GM12873 (cell line): Measurements from ENCODE around the gene DISC1.

Experiments used
- TF ChIP-seq, protein P1 (sequence below): IDR thresholded peaks from 2 replicates; pipeline ENCODE4 v1.5.1; 2012; ENCODE audit warnings: low read depth, mild to moderate bottlenecking, moderate library complexity, low read length, control low read depth; ENCODE audit not compliant: insufficient read depth; ENCODE audit errors: missing control alignments

DISC1 gene

DNA sequence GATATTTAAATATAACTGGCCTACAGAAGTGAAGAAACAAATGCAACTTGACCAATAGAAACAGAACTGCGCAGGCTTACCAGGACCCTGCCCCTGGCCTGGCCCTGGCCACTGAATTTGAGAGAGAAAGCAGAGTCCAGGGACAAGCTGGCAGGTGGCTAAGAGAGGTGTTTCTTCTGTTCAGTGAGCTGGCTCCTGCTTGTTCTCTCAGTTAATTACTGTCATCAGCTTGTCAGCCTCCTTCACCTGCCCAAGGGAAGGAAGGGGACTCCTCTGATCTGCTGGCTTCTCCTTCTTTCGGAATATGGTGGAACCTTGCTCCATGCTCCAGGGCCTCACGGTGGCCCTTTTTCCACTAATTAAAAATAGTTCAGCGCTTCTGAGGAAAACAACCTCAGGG, 388.4 kb downstream of the DISC1 start:
- TF ChIP-seq, protein P1, sequence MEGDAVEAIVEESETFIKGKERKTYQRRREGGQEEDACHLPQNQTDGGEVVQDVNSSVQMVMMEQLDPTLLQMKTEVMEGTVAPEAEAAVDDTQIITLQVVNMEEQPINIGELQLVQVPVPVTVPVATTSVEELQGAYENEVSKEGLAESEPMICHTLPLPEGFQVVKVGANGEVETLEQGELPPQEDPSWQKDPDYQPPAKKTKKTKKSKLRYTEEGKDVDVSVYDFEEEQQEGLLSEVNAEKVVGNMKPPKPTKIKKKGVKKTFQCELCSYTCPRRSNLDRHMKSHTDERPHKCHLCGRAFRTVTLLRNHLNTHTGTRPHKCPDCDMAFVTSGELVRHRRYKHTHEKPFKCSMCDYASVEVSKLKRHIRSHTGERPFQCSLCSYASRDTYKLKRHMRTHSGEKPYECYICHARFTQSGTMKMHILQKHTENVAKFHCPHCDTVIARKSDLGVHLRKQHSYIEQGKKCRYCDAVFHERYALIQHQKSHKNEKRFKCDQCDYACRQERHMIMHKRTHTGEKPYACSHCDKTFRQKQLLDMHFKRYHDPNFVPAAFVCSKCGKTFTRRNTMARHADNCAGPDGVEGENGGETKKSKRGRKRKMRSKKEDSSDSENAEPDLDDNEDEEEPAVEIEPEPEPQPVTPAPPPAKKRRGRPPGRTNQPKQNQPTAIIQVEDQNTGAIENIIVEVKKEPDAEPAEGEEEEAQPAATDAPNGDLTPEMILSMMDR: no peak

DNA sequence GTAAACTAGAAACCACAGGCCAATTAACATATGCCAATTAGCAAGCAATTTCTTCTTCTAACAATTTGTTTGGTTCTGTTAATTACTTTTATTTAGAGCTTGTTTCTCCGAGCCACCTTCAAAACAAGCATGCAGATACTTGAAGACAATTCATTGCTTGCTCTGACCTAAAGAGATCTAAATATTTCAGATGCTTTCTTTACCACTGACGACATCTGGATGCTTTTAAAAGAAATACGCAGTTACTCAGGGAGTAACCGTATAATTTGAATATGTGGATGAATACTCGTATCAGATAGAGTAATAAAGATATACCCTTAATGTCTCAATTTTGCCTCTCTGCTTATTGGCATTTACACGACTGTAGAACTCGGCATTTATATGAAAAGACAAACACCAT, 390.0 kb downstream of the DISC1 start:
- TF ChIP-seq, protein P1: no peak

DNA sequence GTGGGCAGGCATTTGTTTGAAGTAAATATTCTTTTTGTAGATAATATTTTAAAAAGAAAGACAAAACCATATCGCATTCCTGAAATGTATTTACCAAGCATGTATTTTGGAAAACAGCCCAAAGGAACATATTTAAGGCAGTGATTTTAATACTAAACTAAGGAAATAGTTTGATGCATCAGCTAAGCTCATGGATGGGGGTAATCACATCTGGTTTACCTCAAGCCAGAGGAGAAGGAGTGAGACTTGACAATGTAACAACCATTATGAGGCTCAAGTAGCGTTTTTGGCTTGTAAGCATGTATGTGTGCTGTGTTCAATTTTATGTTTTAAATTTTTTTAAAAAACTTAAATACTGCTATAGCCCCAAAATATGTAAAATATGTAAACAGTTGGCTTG, 390.5 kb downstream of the DISC1 start:
- TF ChIP-seq, protein P1: no peak

DNA sequence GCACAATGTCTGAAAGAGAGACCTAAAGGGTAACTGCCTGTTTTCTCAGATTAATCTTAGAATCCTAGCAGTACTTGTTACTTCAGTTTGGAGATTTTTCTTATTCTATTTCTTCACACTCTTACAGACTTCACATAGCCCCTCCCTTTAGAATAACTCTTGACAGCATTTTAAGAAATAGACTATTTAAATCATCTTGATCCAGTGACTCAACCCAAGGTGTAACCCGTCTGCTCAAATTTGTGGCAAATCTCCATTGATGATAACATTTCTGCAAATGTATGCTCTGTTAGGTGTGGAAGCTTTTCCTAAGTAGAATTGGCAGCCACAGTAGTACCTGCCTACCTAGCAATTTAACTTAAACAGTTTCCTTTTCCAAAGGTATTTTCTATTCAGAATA, 391.2 kb downstream of the DISC1 start:
- TF ChIP-seq, protein P1: no peak

DNA sequence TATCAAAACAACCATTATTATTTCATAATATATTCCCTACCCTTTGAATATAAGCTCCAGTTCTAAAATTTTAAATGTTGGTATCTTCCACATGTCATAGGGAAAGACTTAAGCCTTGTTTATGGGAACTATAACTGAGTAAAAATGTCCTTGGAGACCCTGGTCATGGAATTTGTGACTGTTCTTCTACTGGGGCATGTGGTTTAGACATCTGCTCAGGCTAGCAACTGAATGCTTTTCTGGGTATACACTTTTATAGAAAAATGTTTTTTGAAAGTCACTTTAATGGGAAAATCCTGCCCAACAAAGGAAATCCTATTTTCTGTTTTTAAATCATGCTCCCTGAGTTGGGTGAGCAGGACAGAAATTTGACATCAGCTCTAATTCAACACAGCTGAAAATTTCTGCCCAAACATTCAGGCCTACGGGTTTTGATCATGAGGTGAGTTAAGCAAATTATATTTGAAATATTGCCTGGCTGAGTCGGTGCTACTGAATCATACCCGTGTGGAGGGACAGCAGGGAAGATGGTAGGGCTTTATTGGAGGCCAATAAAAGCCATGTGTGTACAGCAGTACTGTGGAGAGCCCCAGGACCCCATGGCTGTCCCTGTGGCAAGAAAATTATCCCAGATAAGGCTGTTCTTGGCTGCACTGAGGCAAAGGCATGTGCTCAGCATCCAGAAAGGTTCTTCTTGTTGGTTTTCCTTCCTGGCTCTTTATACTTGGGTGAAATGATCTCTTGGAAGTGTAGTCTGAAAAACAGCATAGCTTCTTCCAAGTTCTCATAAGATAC, 391.8 kb downstream of the DISC1 start:
- TF ChIP-seq, protein P1: no peak

DNA sequence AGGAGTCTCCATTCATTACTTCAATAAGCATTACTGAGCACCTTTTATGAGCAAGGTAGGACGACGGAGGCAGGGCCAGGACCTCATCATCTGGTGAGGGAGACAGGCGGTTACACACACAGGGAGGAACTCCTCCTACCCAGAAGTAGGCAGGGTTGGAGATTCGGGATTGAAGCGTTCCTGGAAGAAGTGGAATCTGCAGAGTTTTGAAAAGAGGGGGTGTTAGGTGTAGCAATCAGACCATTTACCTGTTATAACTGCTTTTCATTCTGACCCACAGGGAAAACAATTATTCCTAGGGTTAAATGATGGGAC, 392.4 kb downstream of the DISC1 start:
- TF ChIP-seq, protein P1: no peak

DNA sequence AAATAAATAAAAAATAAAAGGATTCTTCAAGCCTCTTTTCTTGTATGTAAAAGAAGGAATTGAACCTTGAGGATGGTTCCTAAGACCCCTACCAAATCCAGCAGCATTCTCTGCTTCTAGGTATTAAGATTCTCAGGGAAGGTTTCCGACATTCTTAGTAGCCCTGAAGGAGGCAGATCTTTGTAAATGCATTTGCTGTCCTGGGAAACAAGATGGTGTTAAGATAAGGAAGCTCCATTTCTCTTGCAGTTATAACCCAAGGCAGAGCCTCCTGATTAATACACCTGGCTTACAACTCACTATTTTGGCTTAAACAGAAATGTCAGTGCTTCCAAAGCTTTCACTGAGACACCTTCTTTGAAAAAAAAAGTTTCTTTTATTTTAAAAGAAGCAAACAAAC, 393.8 kb downstream of the DISC1 start:
- TF ChIP-seq, protein P1: no peak
